ENCODE measurements around the gene BORCS6. TPM values are rescaled to one million over a fixed set of nuclear protein-coding genes. Genes with fewer than 3 reads are reported as not detected.

The BORCS6 gene
- total RNA-seq, 3 donors from 2014 or later (not counting 1 experiment from before 2014, with no cell fraction given): 10.2 to 15.6 (median 11.6) TPM

- no peaks in the 10 kb centered on the region for H3K9me3 Mint-ChIP-seq
- Histone ChIP-seq H3K9me3 (ENCODE audit: control insufficient read depth, insufficient read depth, low read length) (no peaks in the 10 kb centered on the region), H3K27ac (ENCODE audit: low read length) (no peak overlapping the region), H3K4me3 (ENCODE audit: low read length) (no peak overlapping the region), H3K4me1 (ENCODE audit: control insufficient read depth, insufficient read depth, low read length) (peaks cover 15% of the 10 kb centered on the region), H3K36me3 (ENCODE audit: control insufficient read depth, insufficient read depth, low read length) (peaks cover 68% of the 10 kb centered on the region), H3K27me3 (ENCODE audit: control insufficient read depth, insufficient read depth, low read length) (no peaks in the 10 kb centered on the region)
- H3K27me3 Mint-ChIP-seq (ENCODE audit: low read depth in 2 of 2): no peaks in the 10 kb centered on the region
- intact Hi-C loops (cut with micrococcal nuclease): no loop called here
- H3K4me1 Mint-ChIP-seq: peaks cover 0 to 26% of the 10 kb centered on the region in 2 donors
- WGBS (ENCODE audit: insufficient coverage): 94% methylated on average over 22 of the region's 22 CpGs
- ATAC-seq (peak in 2 of 3 donors; percentile 0 to 1), DNase-seq (peak in 1 of 2 donors; percentile 32)
- H3K36me3 Mint-ChIP-seq: no peaks in the 10 kb centered on the region
- no peak overlapping the region for H3K4me3 Mint-ChIP-seq
- H3K27ac Mint-ChIP-seq: peak overlapping the region; percentile 59 to 81
- TF ChIP-seq CTCF (IDR thresholded peaks at IDR 0.05): no peak
Observed at GRCh38 chr17:8143581-8144400, 46.2 kb downstream of the BORCS6 start.

DNA sequence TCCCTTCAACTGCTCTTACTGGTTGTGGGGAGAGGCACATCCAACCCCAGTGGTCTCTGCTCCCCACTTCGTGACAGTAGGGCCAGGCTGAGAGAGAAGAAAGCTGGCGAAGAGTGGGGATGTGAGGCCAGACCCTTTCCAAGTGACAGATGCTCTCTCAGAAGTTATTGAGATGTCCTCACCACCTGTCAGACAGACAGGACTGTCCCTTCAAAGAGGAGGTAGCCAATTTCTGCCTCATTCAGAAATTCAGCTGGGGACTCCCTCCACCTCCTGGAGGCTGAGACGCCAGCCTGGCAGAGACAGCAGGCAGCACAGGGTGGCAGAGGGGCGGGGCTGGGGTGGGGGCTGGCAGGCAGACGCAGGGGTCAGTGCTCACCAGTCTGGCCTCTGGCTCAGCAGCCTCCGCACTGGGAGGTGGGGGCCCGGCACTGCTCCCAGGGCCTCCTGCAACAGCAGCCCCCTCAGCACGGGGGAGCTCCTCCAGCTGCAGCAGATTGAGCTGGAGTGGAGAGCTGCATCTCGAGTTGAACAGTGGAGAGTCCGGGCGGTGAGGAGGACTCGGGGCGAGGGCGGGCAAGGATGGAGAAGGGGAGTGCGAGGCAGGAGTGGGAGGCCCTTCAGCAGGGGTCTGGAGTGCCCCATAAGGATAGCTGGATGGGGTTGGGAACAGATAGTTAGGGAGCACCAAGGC lies 46.9 kb downstream of the BORCS6 start:
- H3K4me3 Mint-ChIP-seq: no peak overlapping the region
- H3K9me3 Mint-ChIP-seq: no peaks in the 10 kb centered on the region
- DNase-seq (peak in 1 of 2 donors; percentile 21), ATAC-seq (no peak)
- TF ChIP-seq CTCF (IDR thresholded peaks at IDR 0.05): no peak
- peaks cover 0 to 26% of the 10 kb centered on the region in 2 donors for H3K4me1 Mint-ChIP-seq
- Histone ChIP-seq H3K27me3 (ENCODE audit: control insufficient read depth, insufficient read depth, low read length) (no peaks in the 10 kb centered on the region), H3K4me1 (ENCODE audit: control insufficient read depth, insufficient read depth, low read length) (peaks cover 23% of the 10 kb centered on the region), H3K27ac (ENCODE audit: low read length) (no peak overlapping the region), H3K4me3 (ENCODE audit: low read length) (no peak overlapping the region), H3K9me3 (ENCODE audit: control insufficient read depth, insufficient read depth, low read length) (no peaks in the 10 kb centered on the region), H3K36me3 (ENCODE audit: control insufficient read depth, insufficient read depth, low read length) (peaks cover 61% of the 10 kb centered on the region)
- peak overlapping the region; percentile 59 to 81 for H3K27ac Mint-ChIP-seq
- 95% methylated on average over 14 of the region's 15 CpGs for WGBS (ENCODE audit: insufficient coverage)
- H3K27me3 Mint-ChIP-seq (ENCODE audit: low read depth in 2 of 2): no peaks in the 10 kb centered on the region
- intact Hi-C loops (cut with micrococcal nuclease): no loop called here
- H3K36me3 Mint-ChIP-seq: no peaks in the 10 kb centered on the region

- no peaks in the 10 kb centered on the region for H3K36me3 Mint-ChIP-seq
- intact Hi-C loops (cut with micrococcal nuclease): no loop called here
- Histone ChIP-seq H3K27ac (ENCODE audit: low read length) (no peak overlapping the region), H3K36me3 (ENCODE audit: control insufficient read depth, insufficient read depth, low read length) (peaks cover 54% of the 10 kb centered on the region), H3K9me3 (ENCODE audit: control insufficient read depth, insufficient read depth, low read length) (no peaks in the 10 kb centered on the region), H3K4me3 (ENCODE audit: low read length) (no peak overlapping the region), H3K27me3 (ENCODE audit: control insufficient read depth, insufficient read depth, low read length) (no peaks in the 10 kb centered on the region), H3K4me1 (ENCODE audit: control insufficient read depth, insufficient read depth, low read length) (peaks cover 28% of the 10 kb centered on the region)
- no peak overlapping the region for H3K27ac Mint-ChIP-seq
- ATAC-seq: no peak
- no peaks in the 10 kb centered on the region for H3K27me3 Mint-ChIP-seq (ENCODE audit: low read depth in 2 of 2)
- H3K4me1 Mint-ChIP-seq: peaks cover 0 to 20% of the 10 kb centered on the region in 2 donors
- WGBS (ENCODE audit: insufficient coverage): 97% methylated on average over 23 of the region's 23 CpGs
- no peaks in the 10 kb centered on the region for H3K9me3 Mint-ChIP-seq
- DNase-seq: peak in 1 of 2 donors; percentile 31
- peak overlapping the region; percentile 74 for H3K4me3 Mint-ChIP-seq
- no peak for TF ChIP-seq CTCF (IDR thresholded peaks at IDR 0.05)
Observed at GRCh38 chr17:8142158-8142886, 47.7 kb downstream of the BORCS6 start.

Data from natural killer cell (primary cell).